ENCODE results near the gene MRPL38. TPM values are rescaled to one million over a fixed set of nuclear protein-coding genes. Genes with fewer than 3 reads are reported as not detected.

Gene MRPL38
- total and polyA plus RNA-seq, 4 donors, result 47.8 to 105 (median 66.1) TPM

DNA sequence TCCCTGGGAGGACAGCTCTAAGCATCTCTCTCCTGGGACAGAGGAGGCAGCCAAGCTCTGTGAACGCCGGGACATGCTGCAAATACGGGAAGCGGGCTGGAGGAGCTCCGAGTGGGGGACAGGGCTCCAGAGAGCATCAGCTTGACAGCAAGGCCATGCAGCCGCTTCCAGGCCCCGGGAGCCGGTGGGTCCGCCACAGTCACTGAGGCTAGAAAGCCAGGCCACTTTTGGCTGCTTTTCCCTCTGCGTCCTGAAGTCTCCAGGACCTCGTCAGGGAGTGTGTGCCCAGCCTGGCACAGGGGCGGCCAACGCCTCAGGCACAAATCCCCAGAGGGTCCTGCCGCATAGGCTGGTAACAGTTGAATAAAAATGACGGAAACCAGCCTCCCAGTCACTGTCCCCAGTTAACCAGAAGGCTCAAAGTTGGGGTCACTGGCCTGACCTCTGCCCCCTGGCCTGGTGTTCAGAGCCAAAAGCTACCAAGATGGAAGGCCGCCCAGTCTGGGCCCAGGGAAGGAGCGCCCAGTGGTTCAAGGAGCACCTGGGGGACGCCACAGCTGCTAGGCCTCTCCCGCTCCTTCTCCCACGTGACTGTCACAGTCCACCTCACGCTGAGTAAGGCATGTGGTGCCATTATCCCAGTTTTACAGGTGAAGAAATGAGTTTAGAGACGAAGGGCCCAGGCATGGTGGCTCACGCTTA lies 4.8 kb downstream of the MRPL38 start:
- H3K4me1 ChIP-seq (ENCODE audit: control insufficient read depth in 5 of 5, insufficient read depth in 5 of 5, low read length in 5 of 5), result peaks cover 0 to 23% (median 7%) of the 10 kb centered on the region in 5 donors
- TF ChIP-seq, protein P1, sequence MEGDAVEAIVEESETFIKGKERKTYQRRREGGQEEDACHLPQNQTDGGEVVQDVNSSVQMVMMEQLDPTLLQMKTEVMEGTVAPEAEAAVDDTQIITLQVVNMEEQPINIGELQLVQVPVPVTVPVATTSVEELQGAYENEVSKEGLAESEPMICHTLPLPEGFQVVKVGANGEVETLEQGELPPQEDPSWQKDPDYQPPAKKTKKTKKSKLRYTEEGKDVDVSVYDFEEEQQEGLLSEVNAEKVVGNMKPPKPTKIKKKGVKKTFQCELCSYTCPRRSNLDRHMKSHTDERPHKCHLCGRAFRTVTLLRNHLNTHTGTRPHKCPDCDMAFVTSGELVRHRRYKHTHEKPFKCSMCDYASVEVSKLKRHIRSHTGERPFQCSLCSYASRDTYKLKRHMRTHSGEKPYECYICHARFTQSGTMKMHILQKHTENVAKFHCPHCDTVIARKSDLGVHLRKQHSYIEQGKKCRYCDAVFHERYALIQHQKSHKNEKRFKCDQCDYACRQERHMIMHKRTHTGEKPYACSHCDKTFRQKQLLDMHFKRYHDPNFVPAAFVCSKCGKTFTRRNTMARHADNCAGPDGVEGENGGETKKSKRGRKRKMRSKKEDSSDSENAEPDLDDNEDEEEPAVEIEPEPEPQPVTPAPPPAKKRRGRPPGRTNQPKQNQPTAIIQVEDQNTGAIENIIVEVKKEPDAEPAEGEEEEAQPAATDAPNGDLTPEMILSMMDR (IDR thresholded peaks at IDR 0.05; ENCODE audit: control extremely low read depth, extremely low read depth), result no peak
- peaks cover 0 to 31% (median 12%) of the 10 kb centered on the region in 4 donors for H3K36me3 ChIP-seq (ENCODE audit: control insufficient read depth in 4 of 4, insufficient read depth in 4 of 4, low read length in 4 of 4)
- ATAC-seq (ENCODE audit: insufficient read depth, low FRiP score) (no peak), DNase-seq (no peak)
- no peak overlapping the region for H3K4me3 ChIP-seq
- 93 to 95% methylated on average over 23 of the region's 23 CpGs for WGBS, 2 donors
- H3K9me3 ChIP-seq (ENCODE audit: control insufficient read depth in 4 of 4, insufficient read depth in 3 of 4, low read length in 3 of 4), result no peaks in the 10 kb centered on the region
- H3K27ac ChIP-seq (ENCODE audit: low read depth in 1 of 2, low read length in 1 of 2), result no peak overlapping the region
- no peak overlapping the region for H3K9ac ChIP-seq (ENCODE audit: insufficient read depth in 1 of 2, low read length in 2 of 2)
- H3K27me3 ChIP-seq (ENCODE audit: control insufficient read depth in 3 of 3, insufficient read depth in 3 of 3, low read length in 2 of 3), result no peaks in the 10 kb centered on the region

DNA sequence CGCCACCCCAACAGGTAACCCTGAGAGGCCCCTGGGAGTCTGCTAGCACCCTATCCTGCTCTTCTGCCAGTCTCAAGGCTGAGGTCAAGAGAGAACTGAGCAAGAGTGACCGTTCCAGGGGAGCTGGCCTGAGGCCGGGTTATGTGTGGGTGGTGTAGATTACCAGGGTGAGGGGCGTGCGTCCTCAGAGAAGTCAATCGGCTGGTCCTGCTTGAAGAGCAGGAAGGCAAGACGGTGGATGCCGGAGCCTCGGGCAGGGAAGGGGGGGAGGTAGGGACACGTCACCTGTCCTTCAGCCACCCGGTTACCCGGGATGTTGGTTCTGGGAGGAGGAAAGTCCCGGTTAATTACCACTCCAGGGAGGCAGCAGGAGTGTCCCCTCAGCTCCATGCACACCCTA lies 5.3 kb downstream of the MRPL38 start:
- Histone ChIP-seq H3K9me3 (ENCODE audit: control insufficient read depth in 4 of 4, insufficient read depth in 3 of 4, low read length in 3 of 4) (no peaks in the 10 kb centered on the region), H3K4me1 (ENCODE audit: control insufficient read depth in 5 of 5, insufficient read depth in 5 of 5, low read length in 5 of 5) (peaks cover 0 to 27% (median 9%) of the 10 kb centered on the region in 5 donors), H3K9ac (ENCODE audit: insufficient read depth in 1 of 2, low read length in 2 of 2) (no peak overlapping the region), H3K27ac (ENCODE audit: low read depth in 1 of 2, low read length in 1 of 2) (no peak overlapping the region), H3K27me3 (ENCODE audit: control insufficient read depth in 3 of 3, insufficient read depth in 3 of 3, low read length in 2 of 3) (no peaks in the 10 kb centered on the region), H3K36me3 (ENCODE audit: control insufficient read depth in 4 of 4, insufficient read depth in 4 of 4, low read length in 4 of 4) (peaks cover 0 to 31% (median 12%) of the 10 kb centered on the region in 4 donors), H3K4me3 (no peak overlapping the region)
- ATAC-seq (ENCODE audit: insufficient read depth, low FRiP score) (no peak), DNase-seq (no peak)
- 93 to 95% methylated on average over 13 of the region's 13 CpGs for WGBS, 2 donors
- TF ChIP-seq, protein P1 (IDR thresholded peaks at IDR 0.05; ENCODE audit: control extremely low read depth, extremely low read depth), result no peak

DNA sequence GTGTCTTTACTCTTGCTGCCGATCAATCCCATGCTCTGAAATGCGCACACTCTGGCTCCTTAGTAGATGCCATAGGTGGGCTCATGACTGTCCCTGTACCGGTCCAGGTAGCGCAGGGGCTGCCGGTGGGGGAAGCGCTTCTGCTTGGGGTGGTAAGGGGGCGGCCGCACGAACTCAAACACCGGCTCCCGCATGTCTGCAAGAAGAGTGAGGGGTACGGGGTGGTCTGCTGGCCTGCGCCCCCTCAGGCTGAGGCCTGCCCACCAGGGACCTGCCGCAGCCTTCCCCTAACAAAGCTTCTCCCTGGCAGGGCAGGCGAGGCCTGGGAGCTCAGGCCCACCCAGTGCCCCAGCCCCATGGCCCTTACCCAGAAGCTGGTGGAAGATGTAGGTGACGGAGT lies 5.9 kb downstream of the MRPL38 start:
- Histone ChIP-seq H3K36me3 (ENCODE audit: control insufficient read depth in 4 of 4, insufficient read depth in 4 of 4, low read length in 4 of 4) (peaks cover 0 to 31% (median 12%) of the 10 kb centered on the region in 4 donors), H3K9me3 (ENCODE audit: control insufficient read depth in 4 of 4, insufficient read depth in 3 of 4, low read length in 3 of 4) (no peaks in the 10 kb centered on the region), H3K9ac (ENCODE audit: insufficient read depth in 1 of 2, low read length in 2 of 2) (no peak overlapping the region), H3K4me3 (no peak overlapping the region), H3K27me3 (ENCODE audit: control insufficient read depth in 3 of 3, insufficient read depth in 3 of 3, low read length in 2 of 3) (no peaks in the 10 kb centered on the region), H3K4me1 (ENCODE audit: control insufficient read depth in 5 of 5, insufficient read depth in 5 of 5, low read length in 5 of 5) (peaks cover 0 to 29% (median 9%) of the 10 kb centered on the region in 5 donors), H3K27ac (ENCODE audit: low read depth in 1 of 2, low read length in 1 of 2) (no peak overlapping the region)
- no peak for DNase-seq
- no peak for ATAC-seq (ENCODE audit: insufficient read depth, low FRiP score)
- 96 to 97% methylated on average over 16 of the region's 16 CpGs for WGBS, 2 donors
- TF ChIP-seq, protein P1 (IDR thresholded peaks at IDR 0.05; ENCODE audit: control extremely low read depth, extremely low read depth), result no peak
